Astrocyte (in vitro differentiated cells and primary cell): Measurements from ENCODE around the gene BHLHE40. TPM values are rescaled to one million over a fixed set of nuclear protein-coding genes. Genes with fewer than 3 reads are reported as not detected.

Experiments used
- DNase-seq: peaks from one replicate; pipeline ENCODE4 v3.0.0-alpha.2; 2010; ENCODE audit warnings: low read depth
- FAIRE-seq: peaks from 2 replicates; lab custom pipeline; 2011; peaks lifted over from hg19 to GRCh38; lab: Jason Lieb, UNC
- H2AFZ ChIP-seq: 2 replicates; pipeline ENCODE4 v1.6.0; 2012; ENCODE audit warnings: low read depth, low read length, inconsistent platforms
- H3K27ac ChIP-seq: 2 replicates; pipeline ENCODE4 v1.5.1; 2011; ENCODE audit warnings: low read depth, low read length, inconsistent platforms
- H3K27me3 ChIP-seq: 2 replicates; pipeline ENCODE4 v1.6.0; 2011; ENCODE audit warnings: low read length, inconsistent platforms; ENCODE audit not compliant: insufficient read depth
- H3K36me3 ChIP-seq: 2 replicates; pipeline ENCODE4 v1.5.1; 2011; ENCODE audit warnings: low read length, inconsistent platforms; ENCODE audit not compliant: insufficient read depth
- H3K4me1 ChIP-seq: 2 replicates; pipeline ENCODE4 v1.5.1; 2011; ENCODE audit warnings: low read length, inconsistent platforms; ENCODE audit not compliant: insufficient read depth
- H3K4me2 ChIP-seq: 2 replicates; pipeline ENCODE4 v1.6.0; 2012; ENCODE audit warnings: low read length, inconsistent platforms
- H3K4me3 ChIP-seq: 2 replicates; pipeline ENCODE4 v1.5.1; 2011; ENCODE audit warnings: low read depth, mild to moderate bottlenecking, low read length, inconsistent platforms; ENCODE audit not compliant: insufficient read depth
- H3K79me2 ChIP-seq: 2 replicates; pipeline ENCODE4 v1.6.0; 2012; ENCODE audit warnings: mild to moderate bottlenecking, low read length, inconsistent platforms; ENCODE audit not compliant: insufficient read depth
- H3K9ac ChIP-seq: 2 replicates; pipeline ENCODE4 v1.6.0; 2012; ENCODE audit warnings: mild to moderate bottlenecking, low read length, inconsistent platforms
- H3K9me3 ChIP-seq: 2 replicates; pipeline ENCODE4 v1.5.1; 2012; ENCODE audit warnings: low read depth, mild to moderate bottlenecking, low read length, inconsistent platforms; ENCODE audit not compliant: insufficient read depth
- H4K20me1 ChIP-seq: 2 replicates; pipeline ENCODE4 v1.6.0; 2012; ENCODE audit warnings: low read length, inconsistent platforms; ENCODE audit not compliant: insufficient read depth
- H3K27ac Mint-ChIP-seq: one replicate; pipeline ENCODE4 v1.8.0; 2021; ENCODE audit warnings: mild to moderate bottlenecking, mixed read lengths; ENCODE audit not compliant: unreplicated experiment
- H3K27me3 Mint-ChIP-seq: one replicate; pipeline ENCODE4 v1.8.0; 2021; ENCODE audit warnings: low read depth, mixed read lengths; ENCODE audit not compliant: unreplicated experiment
- H3K36me3 Mint-ChIP-seq: one replicate; pipeline ENCODE4 v1.8.0; 2021; ENCODE audit warnings: low read depth, mixed read lengths; ENCODE audit not compliant: unreplicated experiment
- H3K4me1 Mint-ChIP-seq: one replicate; pipeline ENCODE4 v1.8.0; 2021; ENCODE audit warnings: low read depth, mixed read lengths; ENCODE audit not compliant: unreplicated experiment
- H3K4me3 Mint-ChIP-seq: one replicate; pipeline ENCODE4 v1.8.0; 2021; ENCODE audit warnings: mild to moderate bottlenecking, moderate library complexity, mixed read lengths; ENCODE audit not compliant: unreplicated experiment
- H3K9me3 Mint-ChIP-seq: one replicate; pipeline ENCODE4 v1.8.0; 2021; ENCODE audit warnings: mild to moderate bottlenecking, mixed read lengths; ENCODE audit not compliant: unreplicated experiment
- EZH2 ChIP-seq: IDR thresholded peaks from 2 replicates; pipeline ENCODE4 v1.6.1; 2012; ENCODE audit warnings: mild to moderate bottlenecking, low read length, inconsistent platforms; ENCODE audit not compliant: insufficient read depth
- total RNA-seq: library from RNA; stranded (reverse); gene quantifications from 2 replicates; pipeline ENCODE4 v1.2.1, GENCODE V29; 2021
- TF ChIP-seq, protein P1 (sequence below): IDR thresholded peaks from 2 replicates; pipeline ENCODE4 v1.5.1; 2011; ENCODE audit warnings: low read depth, mild to moderate bottlenecking, inconsistent platforms, low read length, moderate library complexity; ENCODE audit not compliant: insufficient read depth

Gene BHLHE40
- total RNA-seq, 1 donor from 2014 or later, result 156 TPM

DNA sequence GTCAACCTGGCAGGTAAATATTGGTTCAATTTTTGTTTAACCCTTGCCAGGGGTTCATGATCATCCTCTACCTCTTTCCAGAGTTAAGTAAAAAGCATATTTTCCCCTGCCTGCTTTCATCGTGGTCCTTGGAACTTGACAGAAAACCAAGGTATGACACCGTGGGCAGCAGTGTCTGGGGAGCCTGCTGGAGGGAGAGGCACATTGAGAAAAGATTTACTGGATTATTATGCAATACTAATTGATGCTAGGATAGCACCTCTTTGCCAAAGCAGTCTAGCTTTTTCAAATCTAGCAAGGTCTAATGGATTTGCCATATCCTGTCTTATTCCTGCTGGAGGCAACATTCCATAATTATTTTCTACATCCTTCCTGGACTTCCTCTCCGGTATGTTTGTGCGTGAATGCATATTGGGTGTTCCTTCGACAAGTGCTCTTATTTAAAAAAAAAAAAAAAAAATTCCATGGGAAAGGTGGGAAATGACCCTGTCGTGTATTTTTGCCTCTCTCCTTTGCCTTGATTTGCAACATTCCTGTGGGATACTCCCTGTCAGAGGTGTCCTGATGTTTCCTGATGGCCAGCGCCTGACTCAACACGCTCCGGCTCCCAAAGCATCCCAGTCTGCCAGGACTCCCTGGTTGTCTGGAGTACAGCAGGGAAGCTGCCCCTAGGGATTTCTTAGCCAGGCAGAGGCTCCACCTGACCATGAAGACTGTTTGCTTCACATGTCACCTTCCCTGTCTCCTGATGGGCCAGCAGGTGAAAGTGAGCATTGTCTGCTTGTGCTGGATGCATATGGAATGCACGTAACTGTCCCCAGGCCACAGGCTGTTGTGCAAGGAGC lies 6.3 kb downstream of the BHLHE40 start:
- peak overlapping the region; percentile 81 for H3K4me3 Mint-ChIP-seq
- FAIRE-seq, result no peak
- Histone ChIP-seq H3K36me3 (peaks cover 28% of the 10 kb centered on the region), H3K79me2 (peaks cover 41% of the 10 kb centered on the region), H2AFZ (no peak overlapping the region), H3K9ac (peak overlapping the region; percentile 84), H3K27me3 (no peaks in the 10 kb centered on the region), H3K9me3 (no peaks in the 10 kb centered on the region), H3K4me1 (peaks cover 51% of the 10 kb centered on the region), H4K20me1 (peaks cover 25% of the 10 kb centered on the region), H3K4me2 (peak overlapping the region; percentile 79), H3K27ac (peak overlapping the region; percentile 86), H3K4me3 (no peak overlapping the region)
- no peaks in the 10 kb centered on the region for H3K27me3 Mint-ChIP-seq
- peaks cover 44% of the 10 kb centered on the region for H3K4me1 Mint-ChIP-seq
- DNase-seq, result peak; percentile 88
- TF ChIP-seq, protein P1, sequence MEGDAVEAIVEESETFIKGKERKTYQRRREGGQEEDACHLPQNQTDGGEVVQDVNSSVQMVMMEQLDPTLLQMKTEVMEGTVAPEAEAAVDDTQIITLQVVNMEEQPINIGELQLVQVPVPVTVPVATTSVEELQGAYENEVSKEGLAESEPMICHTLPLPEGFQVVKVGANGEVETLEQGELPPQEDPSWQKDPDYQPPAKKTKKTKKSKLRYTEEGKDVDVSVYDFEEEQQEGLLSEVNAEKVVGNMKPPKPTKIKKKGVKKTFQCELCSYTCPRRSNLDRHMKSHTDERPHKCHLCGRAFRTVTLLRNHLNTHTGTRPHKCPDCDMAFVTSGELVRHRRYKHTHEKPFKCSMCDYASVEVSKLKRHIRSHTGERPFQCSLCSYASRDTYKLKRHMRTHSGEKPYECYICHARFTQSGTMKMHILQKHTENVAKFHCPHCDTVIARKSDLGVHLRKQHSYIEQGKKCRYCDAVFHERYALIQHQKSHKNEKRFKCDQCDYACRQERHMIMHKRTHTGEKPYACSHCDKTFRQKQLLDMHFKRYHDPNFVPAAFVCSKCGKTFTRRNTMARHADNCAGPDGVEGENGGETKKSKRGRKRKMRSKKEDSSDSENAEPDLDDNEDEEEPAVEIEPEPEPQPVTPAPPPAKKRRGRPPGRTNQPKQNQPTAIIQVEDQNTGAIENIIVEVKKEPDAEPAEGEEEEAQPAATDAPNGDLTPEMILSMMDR, result no peak
- H3K27ac Mint-ChIP-seq, result peak overlapping the region; percentile 99
- H3K9me3 Mint-ChIP-seq, result no peaks in the 10 kb centered on the region
- H3K36me3 Mint-ChIP-seq, result peaks cover 34% of the 10 kb centered on the region

DNA sequence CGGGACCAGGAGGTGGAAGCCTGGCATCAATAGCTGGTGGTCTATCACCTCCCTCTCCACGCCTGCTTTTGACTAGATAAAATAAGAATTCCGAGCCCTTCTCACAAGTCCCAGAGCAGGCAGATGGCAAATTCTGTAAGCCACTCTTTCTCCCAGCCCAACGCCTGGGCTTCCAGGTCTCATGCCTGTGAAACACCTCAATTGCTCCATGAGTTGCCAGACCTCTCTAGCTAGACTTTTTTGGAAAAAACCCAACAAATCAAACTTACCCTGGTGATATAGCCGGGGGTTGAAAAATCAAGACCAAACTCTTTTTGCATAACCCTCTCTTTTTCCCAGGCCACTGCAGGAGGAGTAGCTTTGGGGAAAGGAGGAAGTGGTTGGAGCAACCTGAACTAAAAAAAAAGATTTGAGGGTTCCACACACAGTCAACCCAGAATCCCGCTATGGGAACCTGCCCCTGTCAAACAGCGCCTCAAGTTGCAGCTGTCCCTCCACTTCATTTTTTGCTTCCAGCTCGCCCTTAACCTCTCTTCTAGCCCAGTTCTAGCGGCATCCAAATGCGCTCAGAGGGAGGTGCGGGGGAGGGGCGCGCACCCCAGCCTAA lies 7.0 kb downstream of the BHLHE40 start:
- H3K9me3 ChIP-seq, result no peaks in the 10 kb centered on the region
- DNase-seq (peak; percentile 76), FAIRE-seq (no peak)
- Mint-ChIP-seq H3K36me3 (peaks cover 29% of the 10 kb centered on the region), H3K27ac (peak overlapping the region; percentile 99), H3K27me3 (no peaks in the 10 kb centered on the region), H3K9me3 (no peaks in the 10 kb centered on the region), H3K4me1 (peaks cover 44% of the 10 kb centered on the region), H3K4me3 (peak overlapping the region; percentile 81)
- peaks cover 26% of the 10 kb centered on the region for H3K36me3 ChIP-seq
- no peak for TF ChIP-seq EZH2
- TF ChIP-seq, protein P1, result no peak
- H3K4me3 ChIP-seq, result no peak overlapping the region
- H3K27ac ChIP-seq, result peak overlapping the region; percentile 86
- H3K4me2 ChIP-seq, result peak overlapping the region; percentile 79
- peaks cover 19% of the 10 kb centered on the region for H4K20me1 ChIP-seq
- peak overlapping the region; percentile 7 for H2AFZ ChIP-seq
- H3K9ac ChIP-seq, result peak overlapping the region; percentile 84
- H3K4me1 ChIP-seq, result peaks cover 51% of the 10 kb centered on the region
- H3K27me3 ChIP-seq, result no peaks in the 10 kb centered on the region
- H3K79me2 ChIP-seq, result peaks cover 34% of the 10 kb centered on the region
